Measurements from ENCODE around the gene SLC24A4.

The SLC24A4 gene

GRCh38 chr14:92473261-92473968 lies 150.4 kb downstream of the SLC24A4 start:
- no peak overlapping the region for H3K4me3 ChIP-seq (replicated peaks; ENCODE audit: insufficient read depth, low read length)
- H3K27me3 ChIP-seq (ENCODE audit: insufficient read depth, poor library complexity, severe bottlenecking): no peaks in the 10 kb centered on the region
- TF ChIP-seq SPI1 (IDR thresholded peaks at IDR 0.05; ENCODE audit: borderline replicate concordance, low read depth) (no peak), POLR2AphosphoS5 (IDR thresholded peaks at IDR 0.05; ENCODE audit: low read depth) (0 out of 2 replicates have a peak, but pooled peaks have one; percentile 0)
- TF ChIP-seq, protein P1, sequence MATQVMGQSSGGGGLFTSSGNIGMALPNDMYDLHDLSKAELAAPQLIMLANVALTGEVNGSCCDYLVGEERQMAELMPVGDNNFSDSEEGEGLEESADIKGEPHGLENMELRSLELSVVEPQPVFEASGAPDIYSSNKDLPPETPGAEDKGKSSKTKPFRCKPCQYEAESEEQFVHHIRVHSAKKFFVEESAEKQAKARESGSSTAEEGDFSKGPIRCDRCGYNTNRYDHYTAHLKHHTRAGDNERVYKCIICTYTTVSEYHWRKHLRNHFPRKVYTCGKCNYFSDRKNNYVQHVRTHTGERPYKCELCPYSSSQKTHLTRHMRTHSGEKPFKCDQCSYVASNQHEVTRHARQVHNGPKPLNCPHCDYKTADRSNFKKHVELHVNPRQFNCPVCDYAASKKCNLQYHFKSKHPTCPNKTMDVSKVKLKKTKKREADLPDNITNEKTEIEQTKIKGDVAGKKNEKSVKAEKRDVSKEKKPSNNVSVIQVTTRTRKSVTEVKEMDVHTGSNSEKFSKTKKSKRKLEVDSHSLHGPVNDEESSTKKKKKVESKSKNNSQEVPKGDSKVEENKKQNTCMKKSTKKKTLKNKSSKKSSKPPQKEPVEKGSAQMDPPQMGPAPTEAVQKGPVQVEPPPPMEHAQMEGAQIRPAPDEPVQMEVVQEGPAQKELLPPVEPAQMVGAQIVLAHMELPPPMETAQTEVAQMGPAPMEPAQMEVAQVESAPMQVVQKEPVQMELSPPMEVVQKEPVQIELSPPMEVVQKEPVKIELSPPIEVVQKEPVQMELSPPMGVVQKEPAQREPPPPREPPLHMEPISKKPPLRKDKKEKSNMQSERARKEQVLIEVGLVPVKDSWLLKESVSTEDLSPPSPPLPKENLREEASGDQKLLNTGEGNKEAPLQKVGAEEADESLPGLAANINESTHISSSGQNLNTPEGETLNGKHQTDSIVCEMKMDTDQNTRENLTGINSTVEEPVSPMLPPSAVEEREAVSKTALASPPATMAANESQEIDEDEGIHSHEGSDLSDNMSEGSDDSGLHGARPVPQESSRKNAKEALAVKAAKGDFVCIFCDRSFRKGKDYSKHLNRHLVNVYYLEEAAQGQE (IDR thresholded peaks at IDR 0.05; ENCODE audit: insufficient replicate concordance, low read depth): no peak
- peak overlapping the region; percentile 66 for H3K27ac ChIP-seq (replicated peaks)
- DNase-seq (ENCODE audit: low read depth in 1 of 2, low spot score in 1 of 2): peak; percentile 53 to 78

GRCh38 chr14:92473969-92474535 lies 151.1 kb downstream of the SLC24A4 start:
- H3K27me3 ChIP-seq (ENCODE audit: insufficient read depth, poor library complexity, severe bottlenecking): no peaks in the 10 kb centered on the region
- no peak for TF ChIP-seq GABPA (IDR thresholded peaks at IDR 0.05; ENCODE audit: low read depth)
- no peak for TF ChIP-seq SPI1 (IDR thresholded peaks at IDR 0.05; ENCODE audit: borderline replicate concordance, low read depth)
- no peak overlapping the region for H3K4me3 ChIP-seq (replicated peaks; ENCODE audit: insufficient read depth, low read length)
- no peak for DNase-seq (ENCODE audit: low read depth in 1 of 2, low spot score in 1 of 2)
- peak overlapping the region; percentile 66 for H3K27ac ChIP-seq (replicated peaks)

DNA sequence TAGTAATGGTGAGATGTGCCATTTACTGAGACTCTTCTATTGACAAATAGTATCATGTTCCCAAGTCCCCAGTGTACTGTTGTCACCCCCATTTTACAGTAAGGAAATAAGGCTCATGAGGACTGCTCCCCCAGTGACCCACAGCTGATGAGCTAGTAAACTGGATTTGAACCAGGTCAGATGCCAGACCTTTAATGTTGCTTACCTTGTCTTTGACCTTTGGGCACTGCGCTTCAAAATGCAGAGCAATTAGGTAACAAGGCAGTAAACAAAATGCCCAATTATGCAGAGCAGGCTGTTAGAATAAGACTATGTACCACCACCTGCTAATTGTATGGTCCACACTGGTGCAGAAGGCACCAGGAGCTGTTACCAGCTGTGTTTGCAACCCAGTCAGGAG lies 152.1 kb downstream of the SLC24A4 start:
- no peak for TF ChIP-seq GABPA (IDR thresholded peaks at IDR 0.05; ENCODE audit: low read depth)
- TF ChIP-seq SPI1 (IDR thresholded peaks at IDR 0.05; ENCODE audit: borderline replicate concordance, low read depth): no peak
- no peak for TF ChIP-seq POLR2AphosphoS5 (IDR thresholded peaks at IDR 0.05; ENCODE audit: low read depth)
- TF ChIP-seq, protein P1 (IDR thresholded peaks at IDR 0.05; ENCODE audit: insufficient replicate concordance, low read depth): no peak
- TF ChIP-seq, protein P2, sequence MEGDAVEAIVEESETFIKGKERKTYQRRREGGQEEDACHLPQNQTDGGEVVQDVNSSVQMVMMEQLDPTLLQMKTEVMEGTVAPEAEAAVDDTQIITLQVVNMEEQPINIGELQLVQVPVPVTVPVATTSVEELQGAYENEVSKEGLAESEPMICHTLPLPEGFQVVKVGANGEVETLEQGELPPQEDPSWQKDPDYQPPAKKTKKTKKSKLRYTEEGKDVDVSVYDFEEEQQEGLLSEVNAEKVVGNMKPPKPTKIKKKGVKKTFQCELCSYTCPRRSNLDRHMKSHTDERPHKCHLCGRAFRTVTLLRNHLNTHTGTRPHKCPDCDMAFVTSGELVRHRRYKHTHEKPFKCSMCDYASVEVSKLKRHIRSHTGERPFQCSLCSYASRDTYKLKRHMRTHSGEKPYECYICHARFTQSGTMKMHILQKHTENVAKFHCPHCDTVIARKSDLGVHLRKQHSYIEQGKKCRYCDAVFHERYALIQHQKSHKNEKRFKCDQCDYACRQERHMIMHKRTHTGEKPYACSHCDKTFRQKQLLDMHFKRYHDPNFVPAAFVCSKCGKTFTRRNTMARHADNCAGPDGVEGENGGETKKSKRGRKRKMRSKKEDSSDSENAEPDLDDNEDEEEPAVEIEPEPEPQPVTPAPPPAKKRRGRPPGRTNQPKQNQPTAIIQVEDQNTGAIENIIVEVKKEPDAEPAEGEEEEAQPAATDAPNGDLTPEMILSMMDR (IDR thresholded peaks at IDR 0.05; ENCODE audit: insufficient read depth, low read length): no peak
- no peak for DNase-seq (ENCODE audit: low read depth in 1 of 2, low spot score in 1 of 2)
- peak overlapping the region; percentile 85 for H3K27ac ChIP-seq (replicated peaks)

DNA sequence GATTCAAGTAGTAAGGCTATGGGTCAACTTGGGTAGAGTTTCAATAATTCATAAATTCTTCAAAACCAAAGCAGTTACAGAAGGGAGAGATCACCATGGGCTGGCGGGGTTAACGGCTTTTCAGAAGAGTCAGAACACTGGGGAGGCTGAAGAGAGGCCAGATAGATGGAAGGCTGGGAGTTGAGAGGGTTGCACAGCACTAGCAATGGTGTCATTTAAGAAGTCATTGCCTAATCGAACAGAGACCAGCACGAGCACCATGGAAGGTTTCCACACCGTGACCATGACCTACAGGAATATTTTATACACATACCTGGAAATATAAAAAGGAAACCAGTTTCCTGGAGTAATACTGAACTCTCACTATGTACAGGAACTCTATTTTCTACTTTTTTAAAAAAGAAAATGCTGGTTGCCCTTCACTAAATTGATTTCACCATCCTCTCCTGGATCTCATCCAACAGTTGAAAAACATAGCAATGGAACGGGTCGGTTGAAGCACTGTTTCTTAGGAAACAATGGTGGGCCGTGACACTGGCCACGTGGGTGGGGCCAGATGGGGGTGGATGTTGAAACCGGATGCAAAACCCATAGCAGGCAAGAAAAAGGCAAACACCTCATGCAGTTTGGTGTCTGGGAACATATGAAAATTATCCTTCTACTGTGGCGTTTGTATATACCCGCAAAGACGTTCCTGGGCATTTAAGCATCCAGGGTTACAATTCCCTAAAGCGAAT lies 152.7 kb downstream of the SLC24A4 start:
- H3K27ac ChIP-seq (replicated peaks): peak overlapping the region; percentile 85
- DNase-seq (ENCODE audit: low read depth in 1 of 2, low spot score in 1 of 2): peak; percentile 95 to 98
- H3K4me3 ChIP-seq (replicated peaks; ENCODE audit: insufficient read depth, low read length): no peak overlapping the region
- TF ChIP-seq, protein P1 (IDR thresholded peaks at IDR 0.05; ENCODE audit: insufficient replicate concordance, low read depth): peak; percentile 52
- no peak for TF ChIP-seq SPI1 (IDR thresholded peaks at IDR 0.05; ENCODE audit: borderline replicate concordance, low read depth)
- peak; percentile 39; the same call in 1 of the 2 replicates for TF ChIP-seq GABPA (IDR thresholded peaks at IDR 0.05; ENCODE audit: low read depth)
- peak; percentile 90 for TF ChIP-seq POLR2AphosphoS5 (IDR thresholded peaks at IDR 0.05; ENCODE audit: low read depth)
- TF ChIP-seq, protein P2 (IDR thresholded peaks at IDR 0.05; ENCODE audit: insufficient read depth, low read length): no peak
- no peaks in the 10 kb centered on the region for H3K27me3 ChIP-seq (ENCODE audit: insufficient read depth, poor library complexity, severe bottlenecking)

More for the DNA sequence above, 152.1 kb downstream of the SLC24A4 start:
- Histone ChIP-seq H3K4me3 (replicated peaks; ENCODE audit: insufficient read depth, low read length) (no peak overlapping the region), H3K27me3 (ENCODE audit: insufficient read depth, poor library complexity, severe bottlenecking) (no peaks in the 10 kb centered on the region)
